ENCODE measurements around the gene PARD3B.

Gene PARD3B

GRCh38 chr2:205267323-205267722 lies 722.0 kb downstream of the PARD3B start:
- no peak for TF ChIP-seq CTCF (IDR thresholded peaks at IDR 0.05; ENCODE audit: control insufficient read depth, extremely low read depth, insufficient read depth)
- no peak for DNase-seq (ENCODE audit: low read depth)
- no peak overlapping the region for H3K4me3 ChIP-seq (ENCODE audit: low read depth, low read length)

GRCh38 chr2:205270689-205271088 lies 725.4 kb downstream of the PARD3B start:
- no peak for TF ChIP-seq CTCF (IDR thresholded peaks at IDR 0.05; ENCODE audit: control insufficient read depth, extremely low read depth, insufficient read depth)
- no peak for DNase-seq (ENCODE audit: low read depth)
- H3K4me3 ChIP-seq (ENCODE audit: low read depth, low read length) = no peak overlapping the region

- no peak for DNase-seq (ENCODE audit: low read depth)
- no peak for TF ChIP-seq CTCF (IDR thresholded peaks at IDR 0.05; ENCODE audit: control insufficient read depth, extremely low read depth, insufficient read depth)
- no peak overlapping the region for H3K4me3 ChIP-seq (ENCODE audit: low read depth, low read length)
Observed at GRCh38 chr2:205273148-205273547, 727.9 kb downstream of the PARD3B start.

GRCh38 chr2:205273627-205274026 lies 728.4 kb downstream of the PARD3B start:
- H3K4me3 ChIP-seq (ENCODE audit: low read depth, low read length) = no peak overlapping the region
- peak; percentile 73 for DNase-seq (ENCODE audit: low read depth)
- TF ChIP-seq CTCF (IDR thresholded peaks at IDR 0.05; ENCODE audit: control insufficient read depth, extremely low read depth, insufficient read depth) = no peak

GRCh38 chr2:205274801-205275200 lies 729.5 kb downstream of the PARD3B start:
- no peak overlapping the region for H3K4me3 ChIP-seq (ENCODE audit: low read depth, low read length)
- no peak for TF ChIP-seq CTCF (IDR thresholded peaks at IDR 0.05; ENCODE audit: control insufficient read depth, extremely low read depth, insufficient read depth)
- DNase-seq (ENCODE audit: low read depth) = no peak

- H3K4me3 ChIP-seq (ENCODE audit: low read depth, low read length) = no peak overlapping the region
- TF ChIP-seq CTCF (IDR thresholded peaks at IDR 0.05; ENCODE audit: control insufficient read depth, extremely low read depth, insufficient read depth) = no peak
- DNase-seq (ENCODE audit: low read depth) = no peak
Observed at GRCh38 chr2:205276116-205276777, 731.0 kb downstream of the PARD3B start.

GRCh38 chr2:205280596-205281236 lies 735.4 kb downstream of the PARD3B start:
- no peak for DNase-seq (ENCODE audit: low read depth)
- H3K4me3 ChIP-seq (ENCODE audit: low read depth, low read length) = no peak overlapping the region
- no peak for TF ChIP-seq CTCF (IDR thresholded peaks at IDR 0.05; ENCODE audit: control insufficient read depth, extremely low read depth, insufficient read depth)
